HG03060 (cell line): ENCODE measurements around the gene KCND1.

Source experiments
- ATAC-seq: cut with Tn5 transposase; IDR thresholded peaks from one replicate; pipeline ENCODE4 v1.9.1; 2021; ENCODE audit warnings: low read depth, moderate number of reproducible peaks; ENCODE audit not compliant: unreplicated experiment

The KCND1 gene

DNA sequence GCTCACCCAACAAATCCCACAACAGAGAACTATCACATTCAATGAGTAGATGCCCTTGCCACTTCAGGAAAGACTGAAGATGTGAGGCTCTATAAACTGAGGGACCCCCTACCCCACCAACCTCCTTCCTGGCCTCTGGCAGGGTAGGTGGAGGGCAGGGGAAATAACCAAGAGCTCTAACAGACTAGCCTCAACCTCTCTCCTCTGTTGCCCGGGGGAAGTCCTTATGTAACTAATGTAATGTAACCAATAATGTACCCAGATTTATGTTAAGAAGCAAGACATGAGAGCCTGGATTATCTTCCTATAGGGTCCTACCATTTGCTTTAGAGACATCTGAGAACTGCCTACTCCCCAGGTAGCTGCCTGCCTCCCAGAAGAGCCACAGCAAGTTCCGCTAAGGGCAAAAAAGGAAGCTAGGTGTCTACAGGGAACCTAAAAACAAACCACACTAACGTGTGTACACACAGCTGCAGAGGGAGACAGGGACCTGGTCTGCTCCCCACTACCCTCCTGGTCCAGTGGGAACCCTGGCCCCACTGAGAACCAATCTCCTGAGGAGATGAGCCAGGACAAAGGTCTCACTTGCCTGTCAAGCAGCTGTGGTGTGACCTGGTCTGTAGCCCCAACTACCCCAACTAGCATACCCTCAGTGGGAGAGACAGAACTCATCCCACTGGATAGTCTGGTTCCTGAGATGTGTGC is 32.0 kb downstream of the KCND1 start:
- ATAC-seq = no peak

DNA sequence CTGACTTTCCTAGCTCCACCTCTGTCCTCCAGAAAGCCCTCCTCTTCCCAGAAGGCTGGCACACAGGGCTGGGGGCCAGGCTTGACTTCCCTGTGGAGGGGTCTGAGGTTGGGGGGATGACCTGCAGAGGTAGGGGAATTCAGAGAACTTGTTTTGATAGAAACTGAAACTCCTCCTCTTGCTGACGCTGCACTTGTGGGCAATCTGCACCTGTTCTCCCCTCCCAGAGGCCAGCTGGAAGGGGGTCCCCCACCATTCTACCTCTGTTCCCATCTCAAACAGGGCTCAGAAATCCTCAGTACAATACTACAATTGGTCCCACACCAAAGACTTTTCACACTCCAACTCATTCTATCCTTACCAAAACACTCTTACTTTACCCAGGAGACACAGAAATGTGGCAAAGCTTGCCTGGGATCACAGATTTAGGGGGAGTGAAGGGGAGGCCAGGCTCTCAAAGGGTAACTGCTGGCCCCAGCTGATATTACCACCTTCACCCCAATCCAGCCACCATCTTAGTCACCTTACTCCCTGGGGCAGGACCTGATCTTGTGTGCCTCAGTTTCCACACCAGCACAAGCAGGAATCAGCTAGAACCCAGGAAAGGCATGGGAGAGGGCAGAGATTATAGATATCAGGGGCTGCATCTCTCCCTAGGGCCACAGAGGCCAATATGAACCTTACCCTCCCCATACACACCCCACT is 32.8 kb downstream of the KCND1 start:
- peak; percentile 32 for ATAC-seq

GRCh38 chrX:48937054-48937907 is 34.4 kb downstream of the KCND1 start:
- peak; percentile 37 for ATAC-seq

GRCh38 chrX:48936429-48937053 is 35.1 kb downstream of the KCND1 start:
- ATAC-seq = no peak

DNA sequence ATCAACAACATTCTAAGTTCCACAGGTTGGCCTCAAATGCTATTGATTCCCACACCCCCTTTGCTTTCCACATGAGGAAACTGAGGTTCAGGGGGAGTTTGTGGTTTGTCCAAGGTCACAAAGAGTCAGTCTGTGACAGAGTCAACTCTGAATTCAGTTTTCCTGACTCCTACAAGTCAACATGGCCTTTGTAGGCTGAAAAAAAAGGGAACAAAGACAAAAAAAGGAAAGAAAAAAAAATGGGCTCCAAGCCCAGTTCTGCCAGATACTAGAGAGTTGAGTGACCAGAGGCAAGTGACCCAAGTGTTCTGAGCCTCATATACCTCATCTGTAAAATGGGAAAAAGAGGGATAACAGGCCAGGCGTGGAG is 36.4 kb downstream of the KCND1 start:
- no peak for ATAC-seq

DNA sequence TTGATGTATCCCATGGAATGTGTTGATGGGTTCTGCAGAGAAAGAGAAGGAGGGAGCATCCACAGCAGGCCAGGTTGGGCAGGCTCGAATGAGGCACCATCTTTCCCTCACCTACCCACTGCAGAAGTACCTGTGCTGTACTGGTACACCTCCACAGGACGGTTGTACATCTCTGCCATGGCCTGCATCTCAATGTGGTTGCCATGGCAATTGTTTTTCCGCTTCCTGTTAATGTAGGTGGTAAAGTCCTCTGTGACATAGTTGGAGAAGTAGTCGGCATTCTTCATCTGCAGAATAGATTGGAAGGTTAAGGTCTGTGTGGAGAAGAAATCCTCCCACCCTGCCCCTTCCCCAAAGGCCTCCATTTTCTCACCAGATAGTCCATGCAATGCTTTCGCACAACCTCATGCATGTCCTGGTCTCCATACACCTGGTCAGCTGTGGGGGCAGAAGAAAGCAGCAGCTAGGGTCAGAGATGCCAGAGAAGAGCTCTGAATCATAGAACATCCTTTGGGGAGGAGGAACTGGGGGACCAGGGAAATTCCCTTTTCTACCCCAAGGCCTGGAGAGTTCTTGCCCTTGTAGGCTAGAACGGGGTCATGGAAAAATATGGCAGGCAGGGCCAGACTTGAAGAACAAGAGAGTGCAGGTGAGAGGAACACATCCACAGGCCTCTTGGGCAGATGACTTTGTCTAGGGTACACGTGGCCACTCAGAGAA is 36.9 kb downstream of the KCND1 start:
- no peak for ATAC-seq

DNA sequence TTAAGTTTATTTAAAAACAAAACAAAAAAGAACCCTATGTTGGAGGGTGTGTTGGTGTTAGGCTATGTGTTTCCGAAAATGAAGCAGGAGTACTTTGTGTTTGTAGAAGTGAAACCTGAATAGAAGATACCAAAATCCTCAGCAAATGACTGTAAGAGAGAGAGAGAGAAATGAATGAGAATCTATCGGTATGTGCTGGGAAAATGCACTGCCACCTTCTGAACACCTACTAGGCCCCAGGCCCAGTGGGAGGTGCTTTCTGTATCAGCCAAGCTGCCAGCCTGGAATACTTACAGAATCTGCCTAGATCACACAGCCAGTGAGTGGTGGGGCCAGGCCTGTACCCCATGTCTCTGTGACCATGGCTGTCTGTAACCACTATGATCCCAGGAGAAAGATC is 37.9 kb downstream of the KCND1 start:
- no peak for ATAC-seq

DNA sequence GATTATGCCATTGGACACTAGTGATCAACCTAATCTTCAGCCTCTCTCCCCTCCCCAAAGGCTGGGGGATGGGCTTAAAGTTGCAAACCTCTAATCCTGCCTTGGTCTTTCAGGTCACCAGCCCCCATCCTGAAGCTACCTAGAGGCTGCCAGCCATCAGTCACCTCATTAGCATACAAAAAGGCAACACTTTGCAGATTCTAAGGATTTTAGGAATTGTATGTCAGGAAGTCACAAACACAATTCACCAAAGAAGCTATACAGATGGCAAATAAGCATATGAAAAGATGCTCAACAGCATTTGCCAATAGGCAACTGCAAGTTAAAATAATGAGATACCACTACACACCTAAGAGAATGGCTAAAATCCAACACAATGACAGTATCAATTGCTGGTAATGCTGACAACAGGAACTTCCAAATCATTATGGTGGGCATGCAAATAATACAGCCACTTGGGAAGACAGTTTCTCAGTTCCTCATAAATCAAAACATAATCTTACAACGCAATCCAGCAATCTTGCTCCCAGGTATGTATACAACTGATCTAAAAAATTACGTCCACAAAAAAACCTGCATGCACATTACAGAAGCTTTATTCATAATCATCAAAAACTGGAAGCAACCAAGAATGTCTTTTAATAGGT is 43.8 kb downstream of the KCND1 start:
- ATAC-seq = no peak

GRCh38 chrX:48927123-48927522 is 44.5 kb downstream of the KCND1 start:
- ATAC-seq = no peak

- no peak for ATAC-seq
Observed at GRCh38 chrX:48924270-48924669, 47.4 kb downstream of the KCND1 start.

- ATAC-seq = no peak
Observed at GRCh38 chrX:48923771-48924170, 47.9 kb downstream of the KCND1 start.

- ATAC-seq = no peak
Observed at GRCh38 chrX:48920718-48921104, 50.9 kb downstream of the KCND1 start.

DNA sequence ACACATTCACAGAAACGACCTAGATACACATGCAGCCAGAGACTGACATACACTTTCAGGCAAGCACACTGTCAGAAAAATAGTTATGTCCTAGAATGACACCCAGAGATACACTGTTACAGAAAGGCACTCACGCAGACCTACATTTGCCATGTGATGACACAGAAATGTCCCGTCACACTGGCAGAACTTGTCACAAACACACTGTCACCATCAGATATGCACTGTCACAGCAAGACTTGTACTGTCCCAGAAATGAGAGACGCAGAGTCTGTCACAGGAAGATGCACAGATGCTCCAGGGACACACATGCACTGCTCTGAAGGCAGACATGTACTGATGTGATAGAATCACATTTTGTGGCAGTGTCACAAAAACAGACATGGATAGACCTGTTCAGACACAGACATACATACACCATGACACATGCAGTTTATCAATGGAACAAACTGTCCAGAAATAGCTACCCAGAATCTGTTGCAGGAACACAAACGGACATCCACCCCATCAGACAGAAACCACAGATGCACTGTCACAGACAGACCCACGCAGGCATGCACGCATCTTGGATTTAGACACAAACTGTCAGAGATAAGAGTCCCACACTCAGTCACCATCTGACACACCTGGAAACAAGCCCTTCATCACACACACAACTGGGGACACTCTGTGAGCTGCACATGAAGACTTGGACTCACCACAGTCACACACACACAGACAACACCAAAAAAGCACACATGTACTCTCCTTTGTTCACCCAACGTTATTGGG is 51.5 kb downstream of the KCND1 start:
- no peak for ATAC-seq

DNA sequence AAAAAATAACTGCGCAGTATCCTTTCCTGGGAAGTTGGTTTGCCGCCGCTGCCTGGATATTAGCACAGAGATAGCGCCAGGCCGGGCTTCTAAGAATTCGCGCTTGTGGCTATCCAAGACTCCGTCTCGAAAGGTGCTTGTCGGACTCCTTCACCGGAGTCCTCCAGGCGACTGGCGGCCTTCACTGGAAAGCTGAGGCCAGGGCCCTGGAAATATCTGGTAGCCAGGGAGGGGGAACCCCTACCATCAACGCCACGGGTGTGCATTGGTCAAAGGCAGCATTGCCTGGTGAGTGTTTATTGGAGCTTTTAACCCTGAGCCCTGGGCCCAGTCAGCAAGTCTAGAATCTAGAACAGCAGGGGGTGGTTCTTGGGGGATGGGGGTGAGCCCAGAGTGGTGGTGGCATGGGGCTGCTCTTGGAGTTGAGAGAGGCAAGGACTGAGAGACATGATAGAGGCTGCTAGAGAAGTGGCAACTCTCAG is 52.2 kb downstream of the KCND1 start:
- ATAC-seq = no peak

DNA sequence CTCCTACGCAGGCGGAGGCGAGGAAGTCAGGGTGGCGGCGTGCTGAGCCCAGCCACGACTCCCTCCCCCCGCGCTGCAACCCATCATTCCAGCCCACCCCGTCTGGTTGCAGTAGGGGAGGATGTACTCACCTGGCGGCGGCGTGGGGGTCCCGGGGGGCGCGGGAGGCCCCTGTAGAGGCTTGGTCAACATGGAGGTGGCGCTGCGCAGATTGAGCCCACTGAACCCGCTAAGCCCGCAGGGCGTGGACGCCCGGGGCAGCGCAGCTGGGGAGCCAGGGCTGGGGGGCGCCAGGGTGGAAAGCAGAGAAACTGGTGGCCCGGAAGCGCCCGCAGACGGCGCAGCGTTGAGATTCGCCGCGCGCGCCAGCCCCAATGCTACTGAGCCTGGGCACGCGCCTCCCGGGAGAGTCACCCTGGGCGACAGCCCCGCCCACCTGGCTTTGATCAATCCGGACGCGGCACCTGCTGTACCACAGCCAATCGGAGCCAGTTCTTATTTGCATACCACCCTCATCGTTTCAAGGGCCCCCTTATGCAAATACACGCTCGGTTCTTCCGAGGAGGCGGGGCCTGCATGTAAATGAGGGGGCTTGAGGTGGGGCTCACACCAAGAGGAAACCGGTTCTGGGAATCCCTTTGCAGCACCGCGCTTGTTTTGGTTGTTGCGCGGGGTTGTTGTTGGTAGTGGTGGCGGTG is 52.9 kb downstream of the KCND1 start, which contains the start of gene PIM2:
Gene PIM2 (minus strand): TSS at position 382 of the 698 bp plus-strand sequence. CDS start 190 bp downstream, at position 192.
- ATAC-seq = peak; percentile 65

DNA sequence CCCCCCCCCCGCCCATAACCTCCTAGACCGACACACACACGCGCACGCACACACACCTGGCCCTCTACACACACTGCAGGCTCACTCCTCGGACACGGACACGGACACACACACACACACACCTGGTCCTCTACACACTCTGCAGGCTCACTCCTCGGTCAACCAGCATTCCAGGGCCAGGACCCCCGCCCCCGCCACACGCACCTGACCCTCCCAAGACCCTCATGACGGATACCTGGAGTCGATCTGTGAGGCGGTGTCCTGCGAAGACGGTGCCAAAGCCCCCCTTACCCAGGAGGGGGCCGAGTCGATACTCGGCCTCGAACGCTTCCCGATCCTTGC is 53.4 kb downstream of the KCND1 start:
- ATAC-seq = no peak

DNA sequence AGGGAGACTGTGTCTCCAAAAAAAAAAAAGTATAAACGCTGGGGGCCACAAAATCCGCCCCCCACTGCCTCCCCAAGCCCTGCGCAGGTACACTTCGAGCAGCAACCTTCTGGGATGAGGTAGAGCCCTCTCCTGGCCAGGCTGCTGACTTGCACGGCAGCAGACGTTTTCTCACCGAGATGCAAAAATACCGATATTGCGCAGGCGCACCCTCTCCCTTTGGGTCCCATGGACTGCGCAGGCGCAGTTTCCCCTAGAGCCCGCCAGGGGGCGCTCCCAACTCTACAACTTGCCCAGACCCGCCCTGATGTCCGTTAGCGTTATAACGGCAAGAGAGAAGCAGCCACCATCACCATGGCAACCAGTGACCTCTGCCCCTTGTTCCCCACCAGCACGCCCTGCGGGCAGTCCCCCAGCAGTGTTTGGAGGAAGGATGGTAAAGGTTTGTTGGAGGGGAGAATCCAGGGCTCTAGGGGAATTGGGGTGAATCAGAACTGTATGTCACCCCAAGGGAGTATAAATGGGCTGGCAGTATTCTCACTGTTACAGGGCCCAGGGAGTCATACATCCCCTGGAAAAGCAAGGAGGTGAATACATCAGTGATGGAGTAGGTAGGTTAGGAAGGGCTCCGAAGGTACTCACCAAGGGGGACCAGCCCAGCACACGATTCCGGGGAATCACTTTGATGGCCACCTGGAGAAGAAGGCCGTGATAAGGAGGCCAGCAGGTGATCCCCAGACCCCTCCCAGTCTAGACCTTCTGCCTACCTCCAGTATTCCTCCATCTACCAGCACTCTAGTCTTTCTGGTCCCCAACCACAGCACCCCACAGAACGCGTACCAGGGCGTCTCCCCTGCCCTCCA is 54.3 kb downstream of the KCND1 start:
- ATAC-seq = peak; percentile 32
